Right lobe of liver (tissue), 4 donors: ENCODE results near the gene FOLR1.

Source experiments
- POLR2A ChIP-seq: fragments of 450-650 bp; IDR thresholded peaks from one replicate; pipeline ENCODE4 v1.6.1; 2017; ENCODE audit warnings: antibody characterized with exemption, mild to moderate bottlenecking
- TF ChIP-seq, protein P1 (sequence below), 4 donors: fragments of 200-600 bp in 3 of 4; fragments of 450-650 bp in 1 of 4; IDR thresholded peaks; one replicate each; pipeline versions ENCODE4 v1.5.1 to v1.8.0; 2016 to 2022; ENCODE audit warnings: antibody characterized with exemption in 4 of 4, mild to moderate bottlenecking in 2 of 4
- donor health status: DM: no; HTN: no; CAD: no.
- donor health status: DM: no; HTN: no; CAD: no.
- donor health status: DM: no; HTN: yes; CAD: no.

DNA sequence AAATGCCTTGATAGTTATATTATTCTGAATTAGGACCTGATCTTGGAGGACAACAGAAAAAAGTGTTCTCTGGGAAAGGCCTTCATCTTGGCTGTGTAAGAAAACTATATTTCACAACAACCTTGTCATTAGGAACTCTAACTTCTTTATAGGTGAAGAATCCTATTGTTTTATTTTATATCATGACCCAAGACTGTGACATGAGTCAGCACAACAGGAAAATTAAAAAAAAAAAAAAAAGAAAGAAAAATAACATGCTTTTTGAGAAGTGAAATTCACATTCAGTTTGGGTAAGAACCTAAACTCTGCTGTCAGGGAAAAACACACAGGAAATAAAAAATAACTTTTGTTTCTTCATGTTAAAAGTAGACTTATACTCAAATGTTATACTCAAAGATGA lies 12.9 kb downstream of the FOLR1 start:
- TF ChIP-seq, protein P1, sequence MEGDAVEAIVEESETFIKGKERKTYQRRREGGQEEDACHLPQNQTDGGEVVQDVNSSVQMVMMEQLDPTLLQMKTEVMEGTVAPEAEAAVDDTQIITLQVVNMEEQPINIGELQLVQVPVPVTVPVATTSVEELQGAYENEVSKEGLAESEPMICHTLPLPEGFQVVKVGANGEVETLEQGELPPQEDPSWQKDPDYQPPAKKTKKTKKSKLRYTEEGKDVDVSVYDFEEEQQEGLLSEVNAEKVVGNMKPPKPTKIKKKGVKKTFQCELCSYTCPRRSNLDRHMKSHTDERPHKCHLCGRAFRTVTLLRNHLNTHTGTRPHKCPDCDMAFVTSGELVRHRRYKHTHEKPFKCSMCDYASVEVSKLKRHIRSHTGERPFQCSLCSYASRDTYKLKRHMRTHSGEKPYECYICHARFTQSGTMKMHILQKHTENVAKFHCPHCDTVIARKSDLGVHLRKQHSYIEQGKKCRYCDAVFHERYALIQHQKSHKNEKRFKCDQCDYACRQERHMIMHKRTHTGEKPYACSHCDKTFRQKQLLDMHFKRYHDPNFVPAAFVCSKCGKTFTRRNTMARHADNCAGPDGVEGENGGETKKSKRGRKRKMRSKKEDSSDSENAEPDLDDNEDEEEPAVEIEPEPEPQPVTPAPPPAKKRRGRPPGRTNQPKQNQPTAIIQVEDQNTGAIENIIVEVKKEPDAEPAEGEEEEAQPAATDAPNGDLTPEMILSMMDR (IDR thresholded peaks at IDR 0.05), result no peak
- TF ChIP-seq POLR2A, result no peak
